GM18517 (cell line): ENCODE results near the gene REEP2.
"Not testable (repeated sequence)": the region's sequence is repeated elsewhere in the genome, so short reads cannot be mapped to it uniquely, and the experiment has no call there.

Source experiments
- ATAC-seq: cut with Tn5 transposase; IDR thresholded peaks from one replicate; pipeline ENCODE4 v1.9.1; 2021; ENCODE audit warnings: mild to moderate bottlenecking, moderate library complexity; ENCODE audit not compliant: unreplicated experiment

The REEP2 gene, protein sequence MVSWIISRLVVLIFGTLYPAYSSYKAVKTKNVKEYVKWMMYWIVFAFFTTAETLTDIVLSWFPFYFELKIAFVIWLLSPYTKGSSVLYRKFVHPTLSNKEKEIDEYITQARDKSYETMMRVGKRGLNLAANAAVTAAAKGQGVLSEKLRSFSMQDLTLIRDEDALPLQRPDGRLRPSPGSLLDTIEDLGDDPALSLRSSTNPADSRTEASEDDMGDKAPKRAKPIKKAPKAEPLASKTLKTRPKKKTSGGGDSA

DNA sequence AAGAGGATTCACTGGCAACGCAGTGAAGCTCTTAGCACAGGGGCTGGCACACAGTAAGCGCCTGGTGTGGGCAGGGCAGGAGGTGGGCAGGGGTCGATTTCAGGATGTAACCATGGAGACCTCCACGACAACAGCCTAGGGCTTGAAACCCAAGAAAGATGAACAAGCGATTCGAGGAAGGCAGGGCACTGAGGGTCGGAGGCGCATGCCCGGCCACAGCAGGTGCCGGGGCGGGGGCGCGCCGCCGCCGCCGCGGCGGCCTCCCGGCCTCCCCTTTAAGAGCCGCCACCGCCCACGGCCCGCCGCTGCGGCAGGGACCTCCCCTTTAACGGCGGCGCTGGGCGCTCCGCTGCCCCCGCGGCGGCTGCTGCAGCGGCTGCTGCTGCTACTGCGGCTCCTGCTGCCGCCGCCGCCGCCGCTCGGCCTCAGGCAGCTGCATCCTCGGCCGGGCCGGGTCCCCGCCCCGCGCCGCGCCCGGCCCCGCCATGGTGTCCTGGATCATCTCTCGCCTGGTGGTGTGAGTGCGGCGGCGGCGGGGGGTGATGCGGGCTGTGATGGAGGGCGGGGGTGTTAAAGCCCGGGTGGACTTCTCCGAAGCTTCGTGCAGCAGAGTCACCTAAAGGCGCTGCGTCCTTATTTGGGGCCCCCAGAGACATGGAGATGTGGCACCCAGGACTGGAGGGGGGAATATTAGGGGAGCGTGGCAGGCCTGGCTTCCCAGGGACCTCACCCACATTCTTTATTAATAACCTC is at the start of gene REEP2:
TSS of gene REEP2 (plus strand) at position 334 of the 753 bp plus-strand sequence. CDS start at position 486, 152 bp downstream.
- ATAC-seq, result no peak

DNA sequence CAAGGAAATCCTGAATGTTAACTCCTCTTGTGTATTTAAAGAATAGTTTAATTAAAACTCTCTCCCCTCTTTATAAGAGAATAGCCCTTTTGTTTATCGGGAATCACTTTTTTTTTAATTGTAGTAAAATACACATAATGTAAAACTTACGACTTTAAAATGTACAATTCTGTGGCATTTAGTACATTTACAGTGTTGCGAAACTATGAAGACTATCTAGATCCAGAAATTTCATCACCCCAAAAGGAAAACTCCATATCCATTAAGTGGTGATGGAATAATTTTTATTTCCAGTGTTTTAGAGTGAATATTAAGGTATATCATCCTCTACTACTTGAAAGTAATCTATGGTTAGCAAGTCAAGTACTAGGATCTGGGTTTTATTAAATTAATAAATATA is 49.5 kb upstream of the REEP2 start:
- no peak for ATAC-seq

DNA sequence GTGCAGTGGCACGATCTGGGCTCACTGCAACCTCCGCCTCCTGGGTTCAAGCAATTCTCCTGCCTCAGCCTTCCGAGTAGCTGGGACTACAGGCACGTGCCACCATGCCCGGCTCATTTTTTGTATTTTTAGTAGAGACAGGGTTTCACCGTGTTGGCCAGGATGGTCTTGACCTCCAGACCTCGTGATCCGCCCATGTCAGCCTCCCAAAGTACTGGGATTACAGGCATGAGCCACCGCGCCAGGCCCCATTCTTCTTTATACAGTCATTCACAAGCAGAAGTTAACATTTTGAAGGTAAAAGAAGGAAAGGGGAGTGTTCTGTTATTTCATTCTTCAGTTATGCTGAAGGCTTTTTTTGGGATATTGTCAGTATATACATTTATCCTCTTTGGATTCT is 48.9 kb upstream of the REEP2 start:
- ATAC-seq, result not testable (repeated sequence)

DNA sequence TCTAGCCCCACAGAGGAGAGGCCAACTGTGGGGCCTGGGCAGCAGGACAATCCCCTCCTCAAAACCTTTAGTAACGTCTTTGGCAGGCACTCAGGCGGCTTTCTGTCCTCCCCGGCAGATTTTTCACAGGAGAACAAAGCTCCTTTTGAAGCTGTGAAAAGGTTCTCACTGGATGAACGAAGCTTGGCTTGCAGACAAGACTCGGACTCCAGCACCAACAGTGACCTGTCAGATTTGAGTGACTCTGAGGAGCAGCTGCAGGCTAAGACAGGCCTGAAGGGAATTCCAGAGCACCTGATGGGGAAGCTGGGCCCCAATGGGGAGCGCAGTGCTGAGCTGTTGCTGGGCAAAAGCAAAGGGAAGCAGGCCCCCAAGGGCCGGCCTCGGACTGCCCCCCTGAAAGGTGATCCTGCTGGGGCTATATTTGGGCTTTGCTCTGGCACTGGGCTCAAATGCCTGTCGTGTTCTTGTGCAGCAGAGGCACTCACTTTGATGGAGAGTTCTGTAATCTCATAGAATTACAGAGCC is 46.9 kb upstream of the REEP2 start:
- ATAC-seq, result no peak

DNA sequence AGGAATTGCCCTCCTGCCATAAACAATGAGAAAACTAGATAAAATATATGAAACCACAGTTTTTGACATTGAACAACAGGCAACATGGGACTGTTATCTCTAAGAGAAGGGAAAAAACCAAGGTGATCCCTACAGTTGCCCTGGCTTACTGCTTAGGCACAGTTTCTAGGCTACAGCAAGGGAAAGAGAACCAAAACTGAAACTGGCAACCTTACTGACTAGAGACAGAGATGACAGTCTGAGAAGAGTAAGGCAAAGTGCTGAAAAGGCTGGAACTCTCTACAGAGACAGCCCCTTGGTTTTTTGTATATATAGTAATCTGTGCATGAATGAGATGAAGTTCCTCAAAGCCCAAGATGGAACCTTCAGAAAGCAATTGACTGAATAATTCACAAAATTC is 36.2 kb upstream of the REEP2 start:
- no peak for ATAC-seq

DNA sequence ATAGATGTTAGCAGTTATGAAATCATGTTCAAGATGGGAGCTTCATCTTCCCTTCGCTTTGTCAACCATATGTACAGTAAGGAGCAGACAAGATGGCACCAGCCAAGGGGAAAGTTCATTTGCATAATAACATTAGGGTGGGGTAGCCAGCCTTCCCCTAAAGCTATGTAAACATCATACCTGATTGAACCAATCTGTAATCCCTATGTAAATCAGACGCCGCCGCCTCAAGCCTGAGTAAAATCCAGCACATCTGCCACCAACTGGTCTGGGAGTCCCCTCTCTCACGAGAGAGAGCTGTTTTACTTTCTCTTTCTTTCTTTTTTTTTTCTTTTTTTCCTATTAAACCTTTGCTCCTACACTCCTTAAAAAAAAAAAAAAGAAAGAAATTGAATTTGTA is 30.8 kb upstream of the REEP2 start:
- no peak for ATAC-seq

DNA sequence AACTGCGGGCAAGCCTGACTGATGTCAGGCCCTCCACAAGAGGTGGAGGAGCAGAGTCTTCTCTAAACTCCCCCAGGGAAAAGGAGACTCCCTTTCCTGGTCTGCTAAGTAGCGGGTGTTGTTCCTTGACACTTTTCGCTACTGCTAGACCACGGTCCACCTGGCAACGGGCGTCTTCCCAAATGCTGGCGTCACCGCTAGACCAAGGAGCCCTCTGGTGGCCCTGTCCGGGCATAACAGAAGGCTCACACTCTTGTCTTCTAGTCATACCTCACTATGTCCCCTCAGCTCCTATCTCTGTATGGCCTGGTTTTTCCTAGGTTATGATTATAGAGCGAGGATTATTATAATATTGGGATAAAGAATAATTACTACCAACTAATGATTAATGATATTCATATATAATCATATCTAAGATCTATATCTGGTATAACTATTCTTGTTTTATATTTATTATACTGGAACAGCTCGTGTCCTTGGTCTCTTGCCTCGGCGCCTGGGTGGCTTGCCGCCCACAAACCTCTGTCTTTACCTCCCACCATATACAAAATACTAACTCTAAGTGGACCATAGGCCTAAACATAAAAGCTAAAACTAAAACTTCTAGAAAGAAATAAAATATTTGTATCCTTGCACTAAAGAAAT is 27.7 kb upstream of the REEP2 start:
- ATAC-seq, result not testable (repeated sequence)

DNA sequence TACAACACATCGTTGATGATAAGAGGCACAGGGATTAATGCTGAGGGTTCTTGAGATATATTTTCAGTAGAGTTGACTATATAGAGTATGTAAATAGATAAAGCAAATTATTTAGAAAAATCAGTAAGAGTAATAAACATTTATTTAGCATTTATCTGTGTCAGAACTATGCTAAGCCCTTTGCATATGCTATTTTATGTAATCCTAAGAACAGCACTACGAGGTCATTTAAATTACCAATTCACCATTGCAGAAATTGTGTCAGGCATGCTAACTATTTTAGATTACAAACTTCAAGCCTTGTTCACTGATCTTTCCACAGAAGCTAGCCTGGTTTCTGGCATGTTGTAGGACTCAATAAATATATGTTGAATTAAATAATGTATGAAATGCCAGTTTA is 20.4 kb upstream of the REEP2 start:
- ATAC-seq, result no peak

DNA sequence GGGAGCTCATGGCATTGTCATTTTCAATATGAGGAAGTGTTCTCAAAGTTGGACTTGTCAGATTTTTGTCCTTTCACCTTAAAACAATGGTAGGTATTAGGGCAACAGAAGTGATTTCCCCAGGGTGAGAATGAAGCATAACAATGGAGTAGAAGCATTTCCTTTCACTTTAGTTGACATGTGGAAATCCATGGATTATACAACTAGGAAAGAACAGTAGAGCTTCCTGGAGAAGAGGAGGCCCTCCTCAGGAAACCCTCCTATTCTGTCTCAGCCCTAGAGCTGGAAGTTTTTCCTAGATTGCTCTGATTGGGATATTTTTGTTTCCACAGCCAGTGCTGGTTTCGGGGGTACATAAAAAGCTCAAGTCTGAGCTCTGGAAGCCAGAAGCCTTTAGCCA is 13.8 kb upstream of the REEP2 start:
- ATAC-seq, result no peak

DNA sequence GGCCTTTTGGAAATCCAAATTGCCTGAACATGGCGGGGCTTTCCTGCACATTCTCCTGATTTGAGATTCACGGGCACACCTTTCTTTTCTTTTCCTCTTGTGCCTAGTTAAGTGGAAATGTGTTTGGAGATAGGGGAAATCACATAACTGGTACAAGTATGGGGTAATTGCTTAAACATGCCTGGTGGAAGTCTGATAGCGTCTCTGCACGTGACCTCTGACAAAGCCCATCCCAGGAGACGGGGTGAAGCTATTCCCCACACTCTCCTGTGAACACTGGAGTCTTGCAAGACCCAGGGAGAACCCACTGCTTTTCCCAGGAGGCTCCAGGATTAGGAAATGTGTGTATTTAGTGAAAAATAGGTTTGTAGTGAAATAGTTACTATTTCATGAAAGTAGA is 2.9 kb upstream of the REEP2 start:
- no peak for ATAC-seq

DNA sequence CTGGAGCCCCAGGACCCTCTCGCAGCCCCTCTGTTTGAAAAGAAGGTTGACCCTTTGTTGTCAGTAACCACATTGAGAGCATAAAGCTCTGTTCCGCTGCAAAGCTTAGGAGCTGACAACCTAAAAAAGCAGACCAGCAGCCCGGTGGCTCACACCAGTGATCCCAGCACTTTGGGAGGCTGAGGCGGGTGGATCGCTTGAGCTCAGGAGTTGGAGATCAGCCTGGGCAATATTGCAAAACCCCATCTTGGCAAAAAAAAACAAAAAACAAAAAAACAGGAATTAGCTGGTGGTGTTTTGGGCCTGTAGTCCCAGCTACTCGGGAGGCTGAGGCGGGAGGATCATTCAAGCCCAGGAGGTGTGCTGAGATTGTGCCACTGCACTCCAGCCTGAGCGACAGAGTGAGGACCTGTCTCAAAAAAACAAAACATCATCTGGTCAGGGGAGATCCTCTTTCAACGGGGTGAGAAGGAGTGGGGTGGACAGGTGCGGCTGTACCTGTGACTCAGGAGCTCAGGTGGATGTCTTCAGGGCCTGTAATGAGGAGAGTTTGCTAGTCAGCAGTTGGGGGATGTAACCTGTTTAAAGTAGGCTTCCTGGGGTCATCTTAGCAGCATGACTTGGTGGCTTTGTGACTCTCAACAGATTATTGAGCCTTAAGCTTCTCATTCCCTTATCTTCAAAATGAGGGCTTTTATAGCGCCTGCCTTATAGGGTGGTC is 694 bp upstream of the REEP2 start:
- ATAC-seq, result no peak

DNA sequence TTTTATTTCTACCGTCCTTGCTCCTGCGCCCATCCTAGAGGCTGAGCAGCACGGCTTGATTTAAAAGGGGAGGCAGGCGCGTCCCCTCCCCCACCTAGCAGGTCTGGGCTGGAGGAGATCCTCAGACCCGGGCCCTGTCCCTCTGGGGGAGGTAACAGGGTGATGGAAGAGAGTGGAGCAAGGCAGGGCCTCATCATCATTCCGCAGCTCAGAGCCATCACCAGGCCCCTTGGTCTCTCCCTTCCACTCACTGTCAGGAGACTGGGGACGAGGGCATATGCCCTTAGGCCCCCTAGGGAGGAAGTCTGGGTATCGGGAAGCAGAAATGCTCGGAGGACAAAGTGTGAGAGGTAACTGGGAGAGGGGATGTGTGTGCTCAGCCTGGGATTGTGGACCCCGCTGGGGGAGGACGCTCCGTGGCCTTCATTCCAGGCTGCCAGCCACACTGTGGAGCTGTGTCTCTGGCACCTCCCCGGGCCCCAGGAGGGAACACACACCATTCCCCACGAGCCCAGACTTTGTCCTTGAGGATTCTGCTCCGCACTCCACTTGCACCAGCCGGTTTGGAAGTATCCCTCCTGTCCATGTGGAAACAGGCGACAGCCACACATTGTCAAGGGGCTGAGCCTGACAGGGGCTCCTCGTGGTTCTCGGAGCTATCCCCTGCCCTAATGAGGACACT is 761 bp downstream of the REEP2 start:
- no peak for ATAC-seq

DNA sequence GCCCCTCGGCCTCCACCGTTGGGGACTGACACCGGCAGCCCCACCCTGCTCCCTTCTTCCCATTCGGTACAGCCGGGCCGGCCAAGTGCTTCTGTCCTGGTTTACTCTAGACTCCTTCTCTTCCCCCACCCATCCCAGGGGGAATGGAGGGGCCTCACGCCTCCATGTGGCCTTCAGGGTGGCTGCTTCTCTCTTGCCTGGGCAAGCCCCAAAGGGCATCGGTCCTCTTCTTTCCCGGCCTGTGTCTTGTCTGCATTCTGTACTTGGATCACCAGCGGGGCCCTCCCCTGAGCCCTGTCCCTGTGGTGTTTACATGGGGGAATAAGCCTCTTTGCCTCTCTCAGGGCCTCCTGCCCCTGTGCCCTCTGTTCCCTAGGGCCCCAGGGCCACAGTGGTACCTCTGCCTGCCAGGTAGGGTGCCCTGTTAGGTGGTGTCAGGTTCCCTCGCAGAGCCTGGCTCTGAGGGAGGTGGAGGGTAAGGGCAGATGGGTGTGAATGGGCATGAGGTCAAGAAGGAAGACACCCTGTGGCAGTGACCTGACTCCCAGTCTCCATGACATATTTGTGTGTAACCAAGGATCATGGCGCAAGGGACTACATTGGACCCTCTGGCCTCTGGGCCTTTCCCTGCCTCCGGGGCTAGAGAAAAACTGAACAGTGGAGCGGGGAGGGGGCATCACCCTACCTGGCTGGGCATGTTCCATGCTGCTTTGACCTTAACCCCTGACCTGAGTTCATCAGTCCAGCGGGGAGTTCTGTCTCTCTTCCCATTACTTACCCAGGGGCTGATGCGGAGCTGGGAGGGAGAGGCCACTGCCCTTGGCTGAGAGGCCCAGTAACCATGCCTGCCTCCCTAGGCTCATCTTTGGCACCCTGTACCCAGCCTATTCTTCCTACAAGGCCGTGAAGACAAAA is 1.6 kb downstream of the REEP2 start:
- ATAC-seq, result no peak

DNA sequence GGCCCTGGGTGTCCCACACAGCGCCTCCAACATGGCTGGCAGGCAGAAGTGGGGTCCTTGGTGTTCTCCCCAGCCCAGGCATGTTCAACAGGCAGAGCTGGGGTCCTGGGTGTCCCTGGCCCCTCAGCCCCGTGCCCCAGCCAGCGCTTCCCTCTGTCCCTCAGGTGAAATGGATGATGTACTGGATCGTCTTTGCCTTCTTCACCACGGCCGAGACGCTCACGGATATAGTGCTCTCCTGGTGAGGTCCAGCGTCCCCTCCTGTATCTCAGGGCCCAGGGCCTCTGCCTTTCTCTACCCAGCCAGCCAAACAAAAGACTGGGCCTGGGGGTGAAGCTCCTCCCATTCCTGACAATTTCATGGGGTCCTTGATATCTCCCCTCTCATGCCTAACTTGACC is 2.4 kb downstream of the REEP2 start:
- no peak for ATAC-seq

DNA sequence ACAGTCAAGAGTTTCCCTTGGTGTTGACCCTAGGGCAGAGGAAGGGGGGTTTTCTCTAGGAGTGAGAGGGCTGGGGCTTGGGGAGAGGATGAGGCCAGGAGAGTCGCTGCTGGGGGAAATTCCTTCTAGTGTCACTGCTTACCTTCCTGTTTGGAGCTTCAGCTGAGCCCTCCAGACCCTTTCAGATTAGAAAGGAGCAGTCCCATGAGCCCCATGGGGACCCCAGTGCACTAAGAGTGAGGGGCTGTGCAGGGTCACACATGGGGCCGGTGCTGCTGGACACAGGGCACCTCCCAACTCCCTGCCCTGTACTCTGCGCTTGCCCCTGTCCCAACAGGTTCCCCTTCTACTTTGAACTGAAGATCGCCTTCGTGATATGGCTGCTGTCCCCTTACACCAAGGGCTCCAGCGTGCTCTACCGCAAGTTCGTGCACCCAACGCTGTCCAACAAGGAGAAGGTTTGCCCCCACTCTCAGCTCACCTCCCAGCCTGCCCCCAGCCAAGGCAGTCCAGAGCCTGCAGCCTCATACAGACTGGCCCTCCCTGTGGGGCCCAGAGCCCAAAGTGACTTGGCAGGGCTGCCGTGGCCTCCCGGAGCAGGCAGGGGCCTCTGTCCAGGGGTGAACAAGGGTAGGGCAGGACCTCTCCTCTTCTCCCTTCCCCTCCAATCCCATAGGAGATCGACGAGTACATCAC is 5.4 kb downstream of the REEP2 start:
- no peak for ATAC-seq

DNA sequence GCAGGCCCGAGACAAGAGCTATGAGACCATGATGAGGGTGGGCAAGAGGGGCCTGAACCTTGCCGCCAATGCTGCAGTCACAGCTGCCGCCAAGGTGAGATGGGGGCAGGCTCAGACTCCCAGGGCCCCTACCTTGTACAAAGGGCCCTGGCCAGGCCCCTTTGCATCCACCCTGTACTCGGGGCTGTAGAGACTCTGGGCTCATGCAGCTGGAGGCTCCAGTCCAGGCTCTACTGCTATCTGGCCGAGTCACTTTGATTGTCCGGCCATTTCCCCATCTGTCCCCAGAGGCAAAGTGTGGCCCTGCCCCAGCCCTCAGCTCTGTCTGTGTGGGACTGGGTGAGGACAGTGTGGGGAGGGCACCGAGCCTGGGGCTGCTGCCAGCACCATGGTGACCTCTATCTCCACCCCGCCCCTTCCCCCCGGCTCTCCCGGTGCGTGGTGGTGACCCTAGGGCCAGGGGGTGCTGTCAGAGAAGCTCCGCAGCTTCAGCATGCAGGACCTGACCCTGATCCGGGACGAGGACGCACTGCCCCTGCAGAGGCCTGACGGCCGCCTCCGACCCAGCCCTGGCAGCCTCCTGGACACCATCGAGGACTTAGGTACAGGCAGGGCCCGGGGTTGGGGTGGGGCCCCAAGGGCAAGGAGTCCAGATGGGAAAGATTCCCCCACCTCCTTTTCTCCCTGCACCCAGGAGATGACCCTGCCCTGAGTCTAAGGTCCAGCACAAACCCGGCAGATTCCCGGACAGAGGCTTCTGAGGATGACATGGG is 6.1 kb downstream of the REEP2 start:
- no peak for ATAC-seq

DNA sequence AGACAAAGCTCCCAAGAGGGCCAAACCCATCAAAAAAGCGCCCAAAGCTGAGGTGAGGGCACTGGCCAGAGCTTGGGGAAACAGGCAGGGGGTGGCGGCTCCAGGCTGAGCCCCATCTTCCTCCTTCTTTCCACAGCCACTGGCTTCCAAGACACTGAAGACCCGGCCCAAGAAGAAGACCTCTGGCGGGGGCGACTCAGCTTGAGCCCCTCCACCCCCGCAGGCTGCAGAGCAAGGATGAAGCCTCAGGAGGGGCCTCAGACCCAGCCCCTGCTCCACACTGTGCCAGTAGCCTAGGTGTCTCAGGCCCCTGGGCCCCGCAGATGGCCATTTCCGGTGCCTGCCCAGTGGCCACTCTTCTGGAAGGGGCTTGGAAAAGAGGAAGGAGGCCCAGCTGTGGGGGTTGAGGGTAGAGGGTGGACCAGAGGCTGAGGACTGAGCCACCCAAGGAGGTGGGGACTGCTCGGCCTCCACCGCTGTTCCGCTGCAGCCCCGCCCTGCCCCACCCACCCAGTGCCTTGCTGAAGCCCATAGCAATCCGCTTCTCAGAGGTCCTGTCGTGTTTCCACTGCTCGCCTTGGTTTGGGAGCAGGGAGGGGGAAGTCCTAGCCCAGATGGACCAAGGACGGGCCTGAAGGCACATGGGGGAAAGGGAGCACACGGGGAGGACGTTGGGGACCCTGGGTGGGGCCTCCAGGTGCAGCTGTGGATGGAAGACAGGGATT is 6.9 kb downstream of the REEP2 start:
- no peak for ATAC-seq

DNA sequence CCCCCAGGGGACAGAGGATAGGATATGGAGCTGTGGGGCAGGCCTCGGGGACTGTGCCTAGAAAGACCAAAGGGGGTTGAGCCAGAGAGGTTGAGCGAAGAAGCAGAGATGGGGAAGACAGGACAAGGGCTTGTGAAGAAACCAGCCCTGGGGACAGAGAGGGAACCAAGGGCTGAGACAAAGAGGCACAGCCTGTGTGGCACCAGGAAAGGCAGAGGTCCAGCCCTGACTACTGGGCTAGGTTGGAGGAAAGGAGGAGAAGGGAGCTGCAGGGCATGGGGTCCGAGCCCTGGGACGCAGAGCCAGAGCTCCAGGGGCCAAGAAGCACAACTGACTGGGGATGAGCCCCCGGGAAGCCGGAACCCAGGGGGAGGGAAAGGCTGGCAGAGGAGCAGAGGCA is 9.2 kb downstream of the REEP2 start:
- ATAC-seq, result no peak
